ENCODE measurements around the gene ACAP1.
"Not testable (repeated sequence)": the region's sequence is repeated elsewhere in the genome, so short reads cannot be mapped to it uniquely, and the experiment has no call there.

DNA sequence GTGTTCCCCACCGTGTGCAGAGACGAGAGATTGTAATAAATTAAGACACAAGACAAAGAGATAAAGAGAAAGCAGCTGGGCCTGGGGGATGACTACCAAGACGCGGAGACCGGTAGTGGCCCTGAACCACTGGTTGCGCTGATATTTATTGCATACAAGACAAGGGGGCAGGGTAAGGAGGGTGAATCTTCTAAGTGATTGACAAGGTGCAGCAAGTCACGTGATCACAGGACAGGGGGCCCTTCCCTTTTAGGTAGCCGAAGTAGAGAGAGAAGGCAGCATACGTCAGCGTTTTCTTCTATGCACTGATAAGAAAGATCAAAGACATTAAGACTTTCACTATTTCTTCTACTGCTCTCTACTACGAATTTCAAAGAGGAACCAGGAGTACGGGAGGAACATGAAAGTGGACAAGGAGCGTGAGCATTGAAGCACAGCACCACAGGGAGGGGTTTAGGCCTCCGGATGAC is 3.7 kb upstream of the ACAP1 start:
- TF ChIP-seq POLR2A (IDR thresholded peaks at IDR 0.05) = not testable (repeated sequence)
- TF ChIP-seq, protein P1, sequence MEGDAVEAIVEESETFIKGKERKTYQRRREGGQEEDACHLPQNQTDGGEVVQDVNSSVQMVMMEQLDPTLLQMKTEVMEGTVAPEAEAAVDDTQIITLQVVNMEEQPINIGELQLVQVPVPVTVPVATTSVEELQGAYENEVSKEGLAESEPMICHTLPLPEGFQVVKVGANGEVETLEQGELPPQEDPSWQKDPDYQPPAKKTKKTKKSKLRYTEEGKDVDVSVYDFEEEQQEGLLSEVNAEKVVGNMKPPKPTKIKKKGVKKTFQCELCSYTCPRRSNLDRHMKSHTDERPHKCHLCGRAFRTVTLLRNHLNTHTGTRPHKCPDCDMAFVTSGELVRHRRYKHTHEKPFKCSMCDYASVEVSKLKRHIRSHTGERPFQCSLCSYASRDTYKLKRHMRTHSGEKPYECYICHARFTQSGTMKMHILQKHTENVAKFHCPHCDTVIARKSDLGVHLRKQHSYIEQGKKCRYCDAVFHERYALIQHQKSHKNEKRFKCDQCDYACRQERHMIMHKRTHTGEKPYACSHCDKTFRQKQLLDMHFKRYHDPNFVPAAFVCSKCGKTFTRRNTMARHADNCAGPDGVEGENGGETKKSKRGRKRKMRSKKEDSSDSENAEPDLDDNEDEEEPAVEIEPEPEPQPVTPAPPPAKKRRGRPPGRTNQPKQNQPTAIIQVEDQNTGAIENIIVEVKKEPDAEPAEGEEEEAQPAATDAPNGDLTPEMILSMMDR (IDR thresholded peaks at IDR 0.05) = not testable (repeated sequence)

Measured in upper lobe of left lung (tissue), 4 donors.